Retinal pigment epithelial cell (primary cell): ENCODE results near the gene HNF1A.

Experiments used
- DNase-seq: peaks from one replicate; pipeline ENCODE4 v3.0.0-alpha.2; 2010; ENCODE audit warnings: low read depth
- H3K4me3 ChIP-seq: 2 replicates; pipeline ENCODE4 v1.5.1; 2011; ENCODE audit warnings: mild to moderate bottlenecking, low read length, control low read depth, moderate library complexity
- CTCF ChIP-seq: conservative IDR thresholded peaks from 2 replicates; pipeline ENCODE4 v1.5.1; 2011; ENCODE audit warnings: low read depth, low read length, control low read depth, inconsistent platforms

HNF1A gene

GRCh38 chr12:121013715-121014114 lies 35.4 kb downstream of the HNF1A start:
- no peak overlapping the region for H3K4me3 ChIP-seq
- no peak for TF ChIP-seq CTCF
- no peak for DNase-seq

DNA sequence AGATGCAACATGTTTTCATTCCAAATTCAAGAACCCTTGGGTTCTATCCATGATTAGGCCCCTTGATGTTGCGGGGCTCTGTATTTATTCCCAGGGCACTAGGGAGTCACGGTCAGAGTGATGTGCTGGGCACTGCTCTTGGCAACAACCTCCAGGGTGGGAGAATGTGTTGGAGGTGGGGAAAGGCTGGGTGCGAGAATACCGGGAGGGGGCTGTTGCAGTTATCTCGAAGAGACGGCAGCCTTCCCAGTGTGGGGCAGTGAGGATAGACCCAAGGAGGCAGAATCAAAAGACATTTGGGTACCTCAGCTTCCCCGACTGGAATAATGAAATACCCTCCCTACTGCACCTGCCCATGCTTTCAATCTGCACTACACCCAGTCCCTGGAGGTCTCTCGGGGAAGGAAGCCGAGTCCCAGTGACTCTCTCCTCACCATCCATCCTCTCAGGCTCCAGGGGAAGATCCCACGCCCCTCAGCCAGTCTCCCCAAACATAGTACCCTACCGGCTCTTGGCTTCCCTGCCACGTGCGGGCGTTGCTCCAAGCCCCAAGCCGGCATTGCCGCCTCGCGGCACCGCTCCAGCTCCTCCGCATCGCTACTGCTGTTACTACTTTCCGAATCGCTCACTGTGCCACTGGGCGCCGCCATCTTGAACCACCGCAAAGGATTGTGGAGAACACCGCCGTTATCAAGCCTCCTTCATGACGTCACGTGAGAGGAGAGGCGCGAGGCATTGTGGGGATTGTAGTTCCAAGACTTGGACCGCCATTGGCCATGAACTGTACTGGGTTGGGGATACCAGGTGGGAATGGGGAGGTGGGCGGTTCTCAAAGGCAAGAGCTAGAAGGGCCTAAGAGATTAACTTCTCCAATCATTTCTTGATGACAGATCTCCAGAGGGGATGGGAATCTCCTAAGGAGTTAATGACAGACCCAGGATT lies 37.8 kb downstream of the HNF1A start, which contains the start of gene C12orf43:
TSS of gene C12orf43 (minus strand) at position 663 of the 942 bp plus-strand sequence. CDS start at position 650, 13 bp downstream.
- peak; percentile 63 for DNase-seq
- no peak for TF ChIP-seq CTCF
- peak within 1 kb of the TSS; percentile 96 for H3K4me3 ChIP-seq

DNA sequence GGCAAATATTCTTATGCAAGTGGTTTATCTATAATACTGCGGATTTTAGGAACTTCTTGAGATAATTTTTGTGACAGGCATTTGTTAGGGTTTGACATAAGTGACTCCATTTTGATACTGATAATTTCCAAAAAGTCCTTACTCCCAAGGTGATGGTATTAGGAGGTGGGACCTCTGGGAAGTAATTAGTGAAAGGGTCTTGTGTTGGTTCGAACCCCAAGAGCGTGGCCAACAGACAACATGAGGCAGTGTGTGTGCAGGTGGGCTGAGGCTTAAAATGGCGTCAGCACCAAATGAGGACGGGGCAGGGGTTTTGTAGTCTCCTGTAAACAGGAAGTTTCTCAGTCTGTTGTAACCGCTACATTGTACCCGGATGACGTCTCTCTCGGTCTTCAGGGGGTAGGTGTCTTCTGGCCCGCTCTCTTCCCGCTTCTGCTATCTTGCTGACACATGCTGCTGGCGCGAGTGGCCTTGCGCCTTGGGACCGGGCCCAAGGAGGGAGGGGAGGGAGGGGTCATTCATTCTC lies 39.7 kb downstream of the HNF1A start:
- DNase-seq: no peak
- TF ChIP-seq CTCF: no peak
- no peak overlapping the region for H3K4me3 ChIP-seq

GRCh38 chr12:121018860-121019617 lies 40.7 kb downstream of the HNF1A start:
- no peak for TF ChIP-seq CTCF
- no peak for DNase-seq
- no peak overlapping the region for H3K4me3 ChIP-seq

GRCh38 chr12:121021754-121022153 lies 43.4 kb downstream of the HNF1A start:
- no peak for DNase-seq
- no peak for TF ChIP-seq CTCF
- H3K4me3 ChIP-seq: no peak overlapping the region

GRCh38 chr12:121022713-121023112 lies 44.4 kb downstream of the HNF1A start:
- H3K4me3 ChIP-seq: no peak overlapping the region
- DNase-seq: no peak
- TF ChIP-seq CTCF: no peak
